Measurements from ENCODE around the gene ZNF275. TPM values are rescaled to one million over a fixed set of nuclear protein-coding genes. Genes with fewer than 3 reads are reported as not detected.

Gene ZNF275
- total RNA-seq, 2 experiments from 2014 or later, result 12.5 to 13.9 TPM

GRCh38 chrX:153366119-153366518 is 32.2 kb downstream of the ZNF275 start:
- H3K27ac Mint-ChIP-seq, result no peak overlapping the region
- H3K27me3 Mint-ChIP-seq, result no peaks in the 10 kb centered on the region
- no peaks in the 10 kb centered on the region for H3K36me3 Mint-ChIP-seq
- no peaks in the 10 kb centered on the region for H3K9me3 Mint-ChIP-seq
- H3K4me3 Mint-ChIP-seq, result no peak overlapping the region
- peaks cover 2% of the 10 kb centered on the region for H3K4me1 Mint-ChIP-seq
- DNase-seq, result no peak

DNA sequence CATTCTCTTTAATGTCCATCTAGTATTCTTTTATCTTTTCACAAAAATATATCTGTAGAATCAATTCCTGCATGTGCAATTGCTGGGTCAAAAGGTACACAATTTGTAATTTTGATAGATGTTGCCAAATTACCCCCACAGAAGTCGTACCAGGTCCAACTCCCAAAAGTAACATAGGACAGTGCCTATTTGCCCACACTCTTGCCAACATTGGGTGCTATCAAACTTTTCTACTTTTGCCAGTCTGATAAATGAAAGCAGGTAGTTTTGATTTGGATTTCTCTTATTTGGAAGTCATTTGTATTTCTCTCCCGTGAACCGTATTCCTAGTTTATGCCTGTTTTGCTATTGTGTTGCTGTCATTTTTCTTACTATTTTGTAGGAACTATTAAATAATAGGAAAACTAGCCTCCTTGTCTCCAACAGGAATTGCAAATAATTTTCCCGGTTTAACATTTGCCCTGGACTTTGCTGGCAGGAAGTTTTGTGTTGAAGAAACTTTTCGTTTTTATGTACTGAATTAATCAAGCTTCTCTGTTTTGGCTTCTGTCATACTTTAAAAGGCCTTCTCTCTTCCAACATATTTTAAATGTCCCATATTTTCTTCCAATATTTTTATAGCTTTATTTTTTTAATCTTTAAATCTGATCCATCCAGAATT is 33.1 kb downstream of the ZNF275 start:
- Mint-ChIP-seq H3K4me3 (no peak overlapping the region), H3K9me3 (no peaks in the 10 kb centered on the region), H3K27ac (no peak overlapping the region), H3K36me3 (no peaks in the 10 kb centered on the region), H3K27me3 (no peaks in the 10 kb centered on the region), H3K4me1 (peaks cover 2% of the 10 kb centered on the region)
- no peak for DNase-seq

DNA sequence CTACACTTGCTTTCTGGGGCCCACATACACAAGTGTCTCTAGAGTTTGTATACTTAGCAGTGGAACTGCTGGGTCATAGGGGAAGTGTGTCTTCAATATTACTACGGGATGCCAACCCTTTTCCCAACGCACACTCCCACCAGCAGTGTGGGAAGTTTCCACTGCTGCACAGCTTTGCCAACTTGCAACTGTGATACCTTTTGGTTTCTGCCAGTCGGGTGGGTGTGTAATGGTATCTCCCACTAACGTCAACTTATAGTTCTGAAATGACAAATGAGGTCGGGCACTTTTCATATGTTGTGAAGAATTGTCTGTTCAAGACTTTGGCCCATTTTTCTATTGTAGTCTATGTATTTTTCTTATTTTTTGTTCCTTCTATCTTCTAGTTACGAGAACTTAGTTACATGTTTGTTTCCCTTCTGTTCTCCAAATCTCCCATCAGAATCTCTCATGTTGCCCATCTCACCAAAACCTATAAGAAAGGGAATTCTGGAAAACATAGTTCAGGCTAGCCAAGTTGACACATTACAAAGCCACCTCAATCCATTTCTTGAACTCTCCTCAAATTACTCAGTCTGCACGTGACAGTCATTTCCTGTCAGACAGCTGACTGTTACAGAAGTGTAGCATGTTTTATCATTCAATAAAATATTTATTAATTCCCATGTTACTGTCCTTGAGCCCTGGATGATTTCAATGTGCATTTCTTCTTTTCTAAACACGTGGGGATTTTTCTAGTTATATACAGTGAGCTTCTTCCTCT is 36.5 kb downstream of the ZNF275 start:
- H3K4me3 Mint-ChIP-seq, result no peak overlapping the region
- no peaks in the 10 kb centered on the region for H3K9me3 Mint-ChIP-seq
- H3K27ac Mint-ChIP-seq, result no peak overlapping the region
- no peak for DNase-seq
- peaks cover 4% of the 10 kb centered on the region for H3K27me3 Mint-ChIP-seq
- peaks cover 2% of the 10 kb centered on the region for H3K4me1 Mint-ChIP-seq
- H3K36me3 Mint-ChIP-seq, result no peaks in the 10 kb centered on the region

DNA sequence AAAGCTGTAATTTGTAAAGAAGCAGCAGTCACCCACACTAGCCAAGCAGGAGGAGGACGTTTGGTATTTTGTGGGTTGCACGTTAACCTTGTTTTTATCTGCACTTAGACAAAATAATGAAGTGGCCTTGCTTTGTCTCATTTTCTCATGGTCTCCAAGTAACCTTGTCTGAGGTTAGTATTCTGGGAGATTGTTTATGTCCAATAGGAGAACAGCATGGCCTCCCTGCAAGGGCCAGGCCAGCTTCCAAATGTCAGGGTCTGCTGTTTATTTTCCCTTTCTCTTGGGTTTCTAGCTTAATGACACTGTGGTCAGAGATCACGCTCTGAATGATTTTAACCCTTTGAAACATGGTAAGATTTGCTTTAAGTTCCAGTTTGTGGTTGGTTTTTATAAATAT is 37.3 kb downstream of the ZNF275 start:
- Mint-ChIP-seq H3K9me3 (no peaks in the 10 kb centered on the region), H3K36me3 (no peaks in the 10 kb centered on the region), H3K4me3 (no peak overlapping the region), H3K4me1 (peaks cover 2% of the 10 kb centered on the region), H3K27ac (no peak overlapping the region), H3K27me3 (peaks cover 4% of the 10 kb centered on the region)
- no peak for DNase-seq

GRCh38 chrX:153372949-153373348 is 39.0 kb downstream of the ZNF275 start:
- H3K9me3 Mint-ChIP-seq, result no peaks in the 10 kb centered on the region
- no peaks in the 10 kb centered on the region for H3K36me3 Mint-ChIP-seq
- H3K4me3 Mint-ChIP-seq, result no peak overlapping the region
- H3K4me1 Mint-ChIP-seq, result peaks cover 2% of the 10 kb centered on the region
- H3K27me3 Mint-ChIP-seq, result peaks cover 4% of the 10 kb centered on the region
- H3K27ac Mint-ChIP-seq, result no peak overlapping the region
- no peak for DNase-seq

- Mint-ChIP-seq H3K36me3 (no peaks in the 10 kb centered on the region), H3K27me3 (peaks cover 4% of the 10 kb centered on the region), H3K27ac (no peak overlapping the region), H3K9me3 (no peaks in the 10 kb centered on the region), H3K4me1 (peaks cover 2% of the 10 kb centered on the region), H3K4me3 (no peak overlapping the region)
- DNase-seq, result no peak
These were observed 40.5 kb downstream of the ZNF275 start for GRCh38 chrX:153374426-153374825.

DNA sequence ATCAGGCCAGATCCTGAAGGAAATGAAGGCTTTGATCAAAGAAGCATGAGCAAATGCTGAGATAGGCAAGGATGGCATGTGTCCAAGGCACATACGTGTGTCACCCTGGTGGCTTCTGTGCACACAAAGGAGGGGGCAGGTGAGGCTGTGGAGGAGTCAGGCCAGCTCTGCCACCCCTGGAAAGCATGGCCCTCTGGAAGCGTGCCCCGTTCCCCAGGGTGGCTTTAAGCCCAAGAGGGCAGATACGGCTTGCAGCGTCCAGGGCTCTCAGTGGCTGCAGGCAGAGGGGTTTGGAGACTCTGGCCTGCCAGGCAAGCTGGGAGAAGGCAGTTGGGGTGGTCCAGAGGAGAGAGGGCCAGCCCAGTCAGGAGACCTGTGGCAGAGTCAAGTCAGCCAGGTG is 41.6 kb downstream of the ZNF275 start:
- H3K9me3 Mint-ChIP-seq, result no peaks in the 10 kb centered on the region

GRCh38 chrX:153377727-153378126 is 43.8 kb downstream of the ZNF275 start:
- no peaks in the 10 kb centered on the region for H3K36me3 Mint-ChIP-seq
- H3K27ac Mint-ChIP-seq, result no peak overlapping the region
- no peak for DNase-seq
- no peak overlapping the region for H3K4me3 Mint-ChIP-seq
- peaks cover 4% of the 10 kb centered on the region for H3K27me3 Mint-ChIP-seq
- H3K9me3 Mint-ChIP-seq, result no peaks in the 10 kb centered on the region
- H3K4me1 Mint-ChIP-seq, result peaks cover 2% of the 10 kb centered on the region

More for the DNA sequence above, 41.6 kb downstream of the ZNF275 start:
- Mint-ChIP-seq H3K36me3 (no peaks in the 10 kb centered on the region), H3K27me3 (peaks cover 4% of the 10 kb centered on the region), H3K4me3 (no peak overlapping the region), H3K4me1 (peaks cover under 1% of the 10 kb centered on the region), H3K27ac (no peak overlapping the region)
- DNase-seq, result no peak

GRCh38 chrX:153378607-153379006 is 44.7 kb downstream of the ZNF275 start:
- H3K9me3 Mint-ChIP-seq, result no peaks in the 10 kb centered on the region
- peaks cover 4% of the 10 kb centered on the region for H3K27me3 Mint-ChIP-seq
- no peaks in the 10 kb centered on the region for H3K36me3 Mint-ChIP-seq
- no peak overlapping the region for H3K4me3 Mint-ChIP-seq
- H3K27ac Mint-ChIP-seq, result no peak overlapping the region
- no peak for DNase-seq
- peaks cover 2% of the 10 kb centered on the region for H3K4me1 Mint-ChIP-seq

DNA sequence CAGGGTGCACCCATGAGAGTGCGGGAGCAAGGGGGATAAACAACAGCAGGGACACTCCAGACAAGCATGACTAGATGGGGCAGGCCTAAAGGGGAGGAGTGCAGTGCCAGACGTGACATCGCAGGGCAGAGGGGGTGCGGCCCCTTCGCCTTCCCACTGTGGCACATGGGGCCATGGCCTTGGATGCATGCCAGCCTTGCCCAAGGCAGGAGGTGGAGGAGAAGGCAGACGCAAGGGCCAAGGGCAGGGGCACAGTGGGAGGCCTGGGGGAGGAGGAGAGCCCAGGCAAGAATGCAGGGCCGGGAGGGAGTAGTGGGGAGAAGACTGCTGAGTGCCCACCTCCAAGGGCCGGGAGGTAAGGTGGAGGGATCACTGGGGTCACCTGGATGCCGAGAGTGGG is 45.6 kb downstream of the ZNF275 start:
- no peaks in the 10 kb centered on the region for H3K9me3 Mint-ChIP-seq
- H3K4me1 Mint-ChIP-seq, result peaks cover 2% of the 10 kb centered on the region
- H3K4me3 Mint-ChIP-seq, result no peak overlapping the region
- peaks cover 3% of the 10 kb centered on the region for H3K27me3 Mint-ChIP-seq
- H3K27ac Mint-ChIP-seq, result no peak overlapping the region
- no peak for DNase-seq
- H3K36me3 Mint-ChIP-seq, result no peaks in the 10 kb centered on the region

- H3K27me3 Mint-ChIP-seq, result no peaks in the 10 kb centered on the region
- H3K4me3 Mint-ChIP-seq, result no peak overlapping the region
- H3K9me3 Mint-ChIP-seq, result no peaks in the 10 kb centered on the region
- no peak for DNase-seq
- H3K27ac Mint-ChIP-seq, result no peak overlapping the region
- H3K36me3 Mint-ChIP-seq, result no peaks in the 10 kb centered on the region
- H3K4me1 Mint-ChIP-seq, result peaks cover 2% of the 10 kb centered on the region
These were observed 46.1 kb downstream of the ZNF275 start for GRCh38 chrX:153379971-153380581.

DNA sequence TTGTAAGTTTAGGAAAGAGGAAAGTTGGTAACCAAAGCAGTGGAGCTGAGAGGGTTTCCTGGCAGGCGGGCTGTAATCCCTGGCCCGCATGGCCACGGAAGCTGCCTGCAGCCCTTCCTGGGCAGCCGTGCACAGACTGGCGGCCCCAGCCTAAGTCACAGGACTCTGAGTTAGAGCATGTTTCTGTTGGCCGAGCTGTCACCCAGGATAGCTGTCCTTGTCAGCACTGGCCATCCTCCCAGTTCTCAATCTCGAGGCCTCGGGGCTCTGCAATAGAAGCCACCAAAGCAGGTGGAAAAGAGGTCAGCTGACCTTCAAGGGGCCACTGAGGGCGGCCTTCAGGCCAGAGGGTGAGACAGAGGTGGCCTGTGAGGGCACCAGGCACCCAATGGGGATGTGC is 46.7 kb downstream of the ZNF275 start:
- H3K4me3 Mint-ChIP-seq, result no peak overlapping the region
- no peaks in the 10 kb centered on the region for H3K27me3 Mint-ChIP-seq
- H3K36me3 Mint-ChIP-seq, result no peaks in the 10 kb centered on the region
- H3K27ac Mint-ChIP-seq, result no peak overlapping the region
- no peaks in the 10 kb centered on the region for H3K9me3 Mint-ChIP-seq
- DNase-seq, result no peak
- peaks cover 2% of the 10 kb centered on the region for H3K4me1 Mint-ChIP-seq

- Mint-ChIP-seq H3K9me3 (no peaks in the 10 kb centered on the region), H3K4me3 (no peak overlapping the region), H3K36me3 (no peaks in the 10 kb centered on the region), H3K4me1 (peaks cover 2% of the 10 kb centered on the region), H3K27me3 (no peaks in the 10 kb centered on the region), H3K27ac (no peak overlapping the region)
- DNase-seq, result peak; percentile 24
These were observed 48.0 kb downstream of the ZNF275 start for GRCh38 chrX:153381684-153382532.

- Mint-ChIP-seq H3K9me3 (no peaks in the 10 kb centered on the region), H3K4me3 (no peak overlapping the region), H3K27ac (no peak overlapping the region), H3K4me1 (peaks cover 2% of the 10 kb centered on the region), H3K27me3 (no peaks in the 10 kb centered on the region), H3K36me3 (no peaks in the 10 kb centered on the region)
- no peak for DNase-seq
These were observed 48.9 kb downstream of the ZNF275 start for GRCh38 chrX:153382563-153383482.
